MM.1S (cell line): ENCODE results near the gene SMARCD3.

Experiments
- EZH2 ChIP-seq: fragments of 300-600 bp; sonication (generic); optimal IDR thresholded peaks from 2 replicates; pipeline ENCODE3; 2017; ENCODE audit warnings: low read depth, mild to moderate bottlenecking, antibody characterized with exemption, low read length, mixed read lengths
- TF ChIP-seq, protein P1 (sequence below): fragments of 300-600 bp; sonication (generic); IDR thresholded peaks from 2 replicates; pipeline ENCODE4 v1.5.1; 2016; ENCODE audit warnings: antibody characterized with exemption, low read length, mixed read lengths

DNA sequence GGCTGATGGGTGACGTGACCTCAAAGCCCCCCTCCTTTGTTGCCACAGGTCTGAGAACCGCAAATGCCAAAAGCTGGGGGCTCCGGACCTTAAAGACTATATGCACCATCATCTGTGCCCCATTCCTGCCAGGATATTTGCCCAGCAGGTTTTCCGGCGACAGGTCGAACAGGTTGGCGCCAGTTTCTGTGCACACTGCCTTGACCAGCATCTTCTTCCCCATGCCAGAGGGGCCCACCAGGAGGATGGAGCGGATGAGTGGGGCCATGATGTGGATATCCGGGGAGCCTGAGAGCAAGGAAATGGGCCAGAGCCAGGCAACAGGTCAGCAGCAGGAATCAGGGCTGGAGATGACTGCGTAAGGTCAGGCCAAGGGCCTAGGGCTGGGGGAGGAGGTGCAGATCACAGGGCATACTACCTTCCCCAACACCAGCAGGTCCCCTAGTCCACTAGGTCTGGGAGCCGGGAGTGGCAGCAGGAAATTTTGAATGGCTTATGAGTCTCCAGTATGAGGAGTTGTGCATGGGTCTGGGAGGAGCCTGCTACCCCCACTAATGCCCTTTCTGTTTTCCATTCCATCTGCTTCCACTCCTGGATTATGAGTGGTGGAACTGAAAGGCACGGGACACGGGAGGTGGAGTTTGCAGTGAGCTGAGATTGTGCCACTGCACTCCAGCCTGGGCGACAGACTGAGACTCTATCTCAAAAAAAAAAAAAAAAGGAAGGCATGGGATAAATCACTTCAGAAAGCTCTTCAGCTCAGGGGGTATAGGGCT is 55.1 kb downstream of the SMARCD3 start:
- no peak for TF ChIP-seq EZH2
- TF ChIP-seq, protein P1, sequence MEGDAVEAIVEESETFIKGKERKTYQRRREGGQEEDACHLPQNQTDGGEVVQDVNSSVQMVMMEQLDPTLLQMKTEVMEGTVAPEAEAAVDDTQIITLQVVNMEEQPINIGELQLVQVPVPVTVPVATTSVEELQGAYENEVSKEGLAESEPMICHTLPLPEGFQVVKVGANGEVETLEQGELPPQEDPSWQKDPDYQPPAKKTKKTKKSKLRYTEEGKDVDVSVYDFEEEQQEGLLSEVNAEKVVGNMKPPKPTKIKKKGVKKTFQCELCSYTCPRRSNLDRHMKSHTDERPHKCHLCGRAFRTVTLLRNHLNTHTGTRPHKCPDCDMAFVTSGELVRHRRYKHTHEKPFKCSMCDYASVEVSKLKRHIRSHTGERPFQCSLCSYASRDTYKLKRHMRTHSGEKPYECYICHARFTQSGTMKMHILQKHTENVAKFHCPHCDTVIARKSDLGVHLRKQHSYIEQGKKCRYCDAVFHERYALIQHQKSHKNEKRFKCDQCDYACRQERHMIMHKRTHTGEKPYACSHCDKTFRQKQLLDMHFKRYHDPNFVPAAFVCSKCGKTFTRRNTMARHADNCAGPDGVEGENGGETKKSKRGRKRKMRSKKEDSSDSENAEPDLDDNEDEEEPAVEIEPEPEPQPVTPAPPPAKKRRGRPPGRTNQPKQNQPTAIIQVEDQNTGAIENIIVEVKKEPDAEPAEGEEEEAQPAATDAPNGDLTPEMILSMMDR: no peak
